Fibroblast of villous mesenchyme (primary cell): ENCODE results near the gene LLGL2. TPM values are rescaled to one million over a fixed set of nuclear protein-coding genes. Genes with fewer than 3 reads are reported as not detected.

ENCODE experiments used
- DNase-seq: peaks from one replicate; pipeline ENCODE4 v3.0.0-alpha.2; 2010; ENCODE audit warnings: low read depth
- H3K4me3 ChIP-seq: 2 replicates; pipeline ENCODE4 v1.5.1; 2011; ENCODE audit warnings: low read depth, mild to moderate bottlenecking, low read length
- CTCF ChIP-seq: IDR thresholded peaks from 2 replicates; pipeline ENCODE4 v1.5.1; 2012; ENCODE audit warnings: low read depth, mild to moderate bottlenecking, low read length; ENCODE audit not compliant: insufficient read depth
- total RNA-seq: library from RNA; depleted of rRNA; stranded (reverse); fragments of >200 nt; gene quantifications from 2 replicates; pipeline ENCODE4 v1.2.3, GENCODE V29; 2012

Gene LLGL2
- total RNA-seq, 1 donor = 2.2 TPM

- no peak for DNase-seq
- H3K4me3 ChIP-seq = no peak overlapping the region
- no peak for TF ChIP-seq CTCF
Measured at GRCh38 chr17:75536366-75536765, 10.9 kb downstream of the LLGL2 start.

GRCh38 chr17:75539967-75540729 lies 14.7 kb downstream of the LLGL2 start:
- TF ChIP-seq CTCF = no peak
- DNase-seq = peak; percentile 34
- H3K4me3 ChIP-seq = no peak overlapping the region

- no peak for TF ChIP-seq CTCF
- no peak overlapping the region for H3K4me3 ChIP-seq
- no peak for DNase-seq
Measured at GRCh38 chr17:75540923-75541503, 15.5 kb downstream of the LLGL2 start.

- DNase-seq = no peak
- no peak for TF ChIP-seq CTCF
- no peak overlapping the region for H3K4me3 ChIP-seq
Measured at GRCh38 chr17:75542229-75542628, 16.7 kb downstream of the LLGL2 start.

- TF ChIP-seq CTCF = no peak
- H3K4me3 ChIP-seq = no peak overlapping the region
- no peak for DNase-seq
Measured at GRCh38 chr17:75542728-75543336, 17.3 kb downstream of the LLGL2 start.

- no peak for TF ChIP-seq CTCF
- DNase-seq = no peak
- no peak overlapping the region for H3K4me3 ChIP-seq
Measured at GRCh38 chr17:75544250-75544649, 18.8 kb downstream of the LLGL2 start.
